ENCODE data around the gene DYNLT4.
"Not testable (repeated sequence)": the region's sequence is repeated elsewhere in the genome, so short reads cannot be mapped to it uniquely, and the experiment has no call there.

The DYNLT4 gene

GRCh38 chr1:44777969-44778635 lies 29.0 kb downstream of the DYNLT4 start:
- TF ChIP-seq, protein P1, sequence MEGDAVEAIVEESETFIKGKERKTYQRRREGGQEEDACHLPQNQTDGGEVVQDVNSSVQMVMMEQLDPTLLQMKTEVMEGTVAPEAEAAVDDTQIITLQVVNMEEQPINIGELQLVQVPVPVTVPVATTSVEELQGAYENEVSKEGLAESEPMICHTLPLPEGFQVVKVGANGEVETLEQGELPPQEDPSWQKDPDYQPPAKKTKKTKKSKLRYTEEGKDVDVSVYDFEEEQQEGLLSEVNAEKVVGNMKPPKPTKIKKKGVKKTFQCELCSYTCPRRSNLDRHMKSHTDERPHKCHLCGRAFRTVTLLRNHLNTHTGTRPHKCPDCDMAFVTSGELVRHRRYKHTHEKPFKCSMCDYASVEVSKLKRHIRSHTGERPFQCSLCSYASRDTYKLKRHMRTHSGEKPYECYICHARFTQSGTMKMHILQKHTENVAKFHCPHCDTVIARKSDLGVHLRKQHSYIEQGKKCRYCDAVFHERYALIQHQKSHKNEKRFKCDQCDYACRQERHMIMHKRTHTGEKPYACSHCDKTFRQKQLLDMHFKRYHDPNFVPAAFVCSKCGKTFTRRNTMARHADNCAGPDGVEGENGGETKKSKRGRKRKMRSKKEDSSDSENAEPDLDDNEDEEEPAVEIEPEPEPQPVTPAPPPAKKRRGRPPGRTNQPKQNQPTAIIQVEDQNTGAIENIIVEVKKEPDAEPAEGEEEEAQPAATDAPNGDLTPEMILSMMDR (conservative IDR thresholded peaks at IDR 0.05) = no peak
- peak overlapping the region; percentile 90 for H3K27ac ChIP-seq

DNA sequence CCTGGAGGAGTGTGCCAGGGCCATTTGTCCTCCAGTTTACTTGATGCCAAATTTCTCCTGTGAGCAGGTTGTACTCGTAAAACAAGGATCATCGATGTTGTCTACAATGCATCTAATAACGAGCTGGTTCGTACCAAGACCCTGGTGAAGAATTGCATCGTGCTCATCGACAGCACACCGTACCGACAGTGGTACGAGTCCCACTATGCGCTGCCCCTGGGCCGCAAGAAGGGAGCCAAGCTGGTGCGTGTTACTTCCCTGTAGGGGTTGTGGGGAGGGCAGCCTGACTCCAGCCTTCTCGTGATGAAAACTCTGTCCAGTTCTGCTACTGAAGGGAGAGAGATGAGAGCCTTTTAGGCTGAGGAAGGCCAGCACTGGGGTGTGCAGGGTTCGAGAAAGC lies 29.6 kb downstream of the DYNLT4 start:
- TF ChIP-seq, protein P1 (conservative IDR thresholded peaks at IDR 0.05) = no peak
- H3K27ac ChIP-seq = peak overlapping the region; percentile 90

DNA sequence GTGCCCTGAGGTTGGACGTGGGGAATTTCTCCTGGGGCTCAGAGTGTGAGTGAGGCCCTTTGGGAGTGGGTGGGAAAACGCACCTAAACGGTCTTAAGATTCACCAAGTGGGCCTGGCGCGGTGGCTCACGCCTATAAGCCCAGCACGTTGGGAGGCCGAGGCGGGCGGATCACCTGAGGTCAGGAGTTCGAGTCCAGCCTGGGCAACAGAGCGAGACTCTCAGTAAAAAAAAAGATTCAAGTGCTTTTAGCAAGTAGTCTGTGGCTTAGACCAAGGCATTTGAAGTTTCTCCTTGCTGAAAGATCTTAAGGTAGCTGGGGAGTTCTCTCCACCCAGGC lies 30.5 kb downstream of the DYNLT4 start:
- TF ChIP-seq, protein P1 (conservative IDR thresholded peaks at IDR 0.05) = no peak

GRCh38 chr1:44775930-44776729 lies 31.0 kb downstream of the DYNLT4 start:
- TF ChIP-seq, protein P1 (conservative IDR thresholded peaks at IDR 0.05) = no peak
- H3K27ac ChIP-seq = peak overlapping the region; percentile 90

More for the DNA sequence above, 30.5 kb downstream of the DYNLT4 start:
- peak overlapping the region; percentile 90 for H3K27ac ChIP-seq

- TF ChIP-seq, protein P1 (conservative IDR thresholded peaks at IDR 0.05) = no peak
- H3K27ac ChIP-seq = peak within 1 kb of the TSS; percentile 90
Observed at GRCh38 chr1:44775078-44775929, 31.8 kb downstream of the DYNLT4 start, which contains the start of gene RPS8. RPS8 (plus strand) TSS chr1:44775540; CDS start chr1:44775597, 57 bp downstream.

- H3K27ac ChIP-seq = not testable (repeated sequence)
Observed at GRCh38 chr1:44766421-44766820, 40.7 kb downstream of the DYNLT4 start.

- H3K27ac ChIP-seq = no peak overlapping the region
- TF ChIP-seq, protein P1 (conservative IDR thresholded peaks at IDR 0.05) = no peak
Observed at GRCh38 chr1:44760876-44761275, 46.3 kb downstream of the DYNLT4 start.

All from VCaP (cell line).